ENCODE data around the gene COCH. TPM values are rescaled to one million over a fixed set of nuclear protein-coding genes. Genes with fewer than 3 reads are reported as not detected.

The COCH gene
- total and polyA plus RNA-seq, 9 donors = 0.30 to 2.6 (median 1.2) TPM; not detected in 1

DNA sequence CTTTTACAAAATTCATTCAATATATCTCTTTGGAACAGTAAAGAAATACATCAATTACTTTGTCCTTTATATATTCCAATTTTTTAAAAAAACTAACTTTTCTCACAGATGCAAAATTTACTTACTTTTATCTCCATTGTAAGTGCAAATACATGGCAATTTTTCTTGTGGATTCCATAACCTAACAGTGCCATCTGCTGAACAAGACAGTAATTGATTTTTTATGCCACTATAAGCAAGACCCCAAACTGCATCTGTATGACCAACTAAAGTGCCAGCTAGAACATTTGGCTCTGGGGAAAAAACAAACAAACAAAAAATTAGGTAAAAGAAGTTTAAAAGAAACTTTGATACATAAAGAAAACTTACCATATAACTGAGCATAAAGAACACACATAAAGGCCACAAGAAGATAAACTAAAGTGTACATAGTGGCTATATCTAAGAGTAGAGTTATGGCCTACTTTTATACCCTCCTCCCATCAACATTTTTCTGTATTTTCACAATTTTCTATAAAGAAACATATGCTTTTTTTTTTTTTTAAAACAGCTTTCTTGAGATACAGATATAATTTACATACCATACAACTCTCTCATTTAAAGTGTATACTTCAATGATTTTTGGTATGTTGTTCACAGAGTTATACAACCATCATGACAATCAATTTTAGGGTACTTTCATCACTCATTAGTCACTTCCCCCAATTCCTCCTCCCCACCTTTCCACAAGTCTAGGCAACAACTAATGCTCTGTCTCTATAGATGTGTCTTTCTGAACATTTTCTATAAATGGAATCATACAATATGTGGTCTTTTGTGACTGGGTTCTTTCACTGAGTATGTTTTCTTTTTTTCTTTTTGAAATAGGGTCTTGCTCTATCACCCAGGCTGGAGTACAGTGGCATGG lies 32.6 kb downstream of the COCH start:
- no peak for DNase-seq
- Histone ChIP-seq H3K27me3 (no peaks in the 10 kb centered on the region), H3K27ac (no peak overlapping the region), H3K9me3 (no peaks in the 10 kb centered on the region), H3K4me1 (ENCODE audit: insufficient read depth) (peaks cover 1% of the 10 kb centered on the region), H3K36me3 (no peaks in the 10 kb centered on the region), H3K4me3 (no peak overlapping the region)
- intact Hi-C loops (cut with DNase I) = no loop called here
- TF ChIP-seq, protein P1, sequence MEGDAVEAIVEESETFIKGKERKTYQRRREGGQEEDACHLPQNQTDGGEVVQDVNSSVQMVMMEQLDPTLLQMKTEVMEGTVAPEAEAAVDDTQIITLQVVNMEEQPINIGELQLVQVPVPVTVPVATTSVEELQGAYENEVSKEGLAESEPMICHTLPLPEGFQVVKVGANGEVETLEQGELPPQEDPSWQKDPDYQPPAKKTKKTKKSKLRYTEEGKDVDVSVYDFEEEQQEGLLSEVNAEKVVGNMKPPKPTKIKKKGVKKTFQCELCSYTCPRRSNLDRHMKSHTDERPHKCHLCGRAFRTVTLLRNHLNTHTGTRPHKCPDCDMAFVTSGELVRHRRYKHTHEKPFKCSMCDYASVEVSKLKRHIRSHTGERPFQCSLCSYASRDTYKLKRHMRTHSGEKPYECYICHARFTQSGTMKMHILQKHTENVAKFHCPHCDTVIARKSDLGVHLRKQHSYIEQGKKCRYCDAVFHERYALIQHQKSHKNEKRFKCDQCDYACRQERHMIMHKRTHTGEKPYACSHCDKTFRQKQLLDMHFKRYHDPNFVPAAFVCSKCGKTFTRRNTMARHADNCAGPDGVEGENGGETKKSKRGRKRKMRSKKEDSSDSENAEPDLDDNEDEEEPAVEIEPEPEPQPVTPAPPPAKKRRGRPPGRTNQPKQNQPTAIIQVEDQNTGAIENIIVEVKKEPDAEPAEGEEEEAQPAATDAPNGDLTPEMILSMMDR (IDR thresholded peaks at IDR 0.05) = no peak
- TF ChIP-seq EP300 (IDR thresholded peaks at IDR 0.05) (no peak), POLR2A (IDR thresholded peaks at IDR 0.05) (no peak)

DNA sequence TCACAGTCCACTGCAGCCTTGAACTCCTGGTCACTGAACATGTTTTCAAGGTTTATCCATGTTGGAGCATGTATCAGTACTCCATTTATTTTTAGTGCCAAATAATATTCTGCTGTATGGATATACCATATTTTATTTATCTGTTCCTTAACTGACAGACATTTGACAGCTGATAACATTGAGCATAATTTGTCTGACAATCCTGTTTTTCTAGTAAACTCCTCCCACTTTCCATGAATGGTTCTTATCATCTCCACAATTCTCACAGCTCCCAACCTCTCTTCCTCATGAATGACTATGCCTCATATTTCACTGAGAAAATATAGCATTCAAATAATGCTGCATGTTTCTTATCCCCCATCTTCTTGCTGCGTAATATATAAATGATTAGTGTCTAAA lies 33.3 kb downstream of the COCH start:
- intact Hi-C loops (cut with DNase I) = no loop called here
- Histone ChIP-seq H3K4me3 (no peak overlapping the region), H3K4me1 (ENCODE audit: insufficient read depth) (peaks cover 1% of the 10 kb centered on the region), H3K27ac (no peak overlapping the region), H3K36me3 (no peaks in the 10 kb centered on the region), H3K9me3 (no peaks in the 10 kb centered on the region), H3K27me3 (no peaks in the 10 kb centered on the region)
- 92 to 97% (median 96%) methylated on average over 1 of the region's 1 CpG for WGBS, 3 donors
- no peak for DNase-seq
- no peak for TF ChIP-seq EP300 (IDR thresholded peaks at IDR 0.05)
- TF ChIP-seq, protein P1 (IDR thresholded peaks at IDR 0.05) = no peak
- no peak for TF ChIP-seq POLR2A (IDR thresholded peaks at IDR 0.05)

DNA sequence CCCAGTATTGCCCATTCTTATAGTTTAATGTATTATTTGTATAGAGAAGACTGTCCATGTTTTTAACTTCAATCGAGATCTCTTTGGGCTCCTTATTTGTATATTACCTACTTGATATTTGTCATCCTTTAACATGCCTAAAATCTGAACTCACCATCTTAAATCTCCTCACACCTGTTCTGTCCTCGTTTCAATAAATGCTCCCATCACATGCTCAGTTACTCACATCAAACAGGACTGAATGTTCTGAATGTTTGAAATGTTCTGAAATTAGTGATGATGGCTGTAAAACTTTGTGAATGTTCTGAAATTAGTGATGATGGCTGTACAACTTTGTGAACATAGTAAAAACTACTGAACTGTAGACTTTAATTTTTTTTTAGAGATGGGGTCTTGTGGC lies 34.5 kb downstream of the COCH start:
- no peak overlapping the region for H3K27ac ChIP-seq
- no peaks in the 10 kb centered on the region for H3K9me3 ChIP-seq
- no peaks in the 10 kb centered on the region for H3K27me3 ChIP-seq
- 76 to 87% (median 77%) methylated on average over 2 of the region's 2 CpGs for WGBS, 3 donors
- no peak overlapping the region for H3K4me3 ChIP-seq
- TF ChIP-seq, protein P1 (IDR thresholded peaks at IDR 0.05) = no peak
- TF ChIP-seq EP300 (IDR thresholded peaks at IDR 0.05) = no peak
- intact Hi-C loops (cut with DNase I) = no loop called here
- no peaks in the 10 kb centered on the region for H3K36me3 ChIP-seq
- no peak for DNase-seq
- no peaks in the 10 kb centered on the region for H3K4me1 ChIP-seq (ENCODE audit: insufficient read depth)

DNA sequence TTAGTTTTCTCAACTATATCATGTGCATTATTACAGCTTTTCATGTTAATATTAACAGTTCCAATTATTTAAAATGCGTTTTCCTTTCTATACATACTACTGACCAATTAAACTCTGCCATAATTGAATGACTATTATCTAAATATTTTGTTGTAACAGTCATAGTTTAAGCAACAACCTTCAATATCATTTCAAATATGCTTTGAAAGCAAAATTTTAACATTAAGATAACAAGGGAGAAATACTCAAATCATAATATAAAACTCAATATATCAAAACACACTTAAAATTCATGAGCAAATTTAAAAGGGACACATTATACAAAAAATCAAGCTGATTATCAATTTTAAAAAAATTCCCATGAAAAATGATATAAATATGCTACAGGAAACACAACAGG lies 40.5 kb downstream of the COCH start:
- no peak overlapping the region for H3K27ac ChIP-seq
- intact Hi-C loops (cut with DNase I) = no loop called here
- H3K27me3 ChIP-seq = no peaks in the 10 kb centered on the region
- H3K4me3 ChIP-seq = no peak overlapping the region
- TF ChIP-seq, protein P1 (IDR thresholded peaks at IDR 0.05) = no peak
- TF ChIP-seq POLR2A (IDR thresholded peaks at IDR 0.05) = no peak
- TF ChIP-seq EP300 (IDR thresholded peaks at IDR 0.05) = no peak
- H3K9me3 ChIP-seq = no peaks in the 10 kb centered on the region
- no peaks in the 10 kb centered on the region for H3K36me3 ChIP-seq
- WGBS, 3 donors = 89 to 99% (median 93%) methylated on average over 1 of the region's 1 CpG
- H3K4me1 ChIP-seq (ENCODE audit: insufficient read depth) = no peaks in the 10 kb centered on the region
- no peak for DNase-seq
